IgD-negative memory B cell (primary cell): ENCODE results near the gene FRAS1. TPM values are rescaled to one million over a fixed set of nuclear protein-coding genes. Genes with fewer than 3 reads are reported as not detected.

Experiments
- H3K27ac Mint-ChIP-seq, 3 donors: one replicate each; pipeline ENCODE4 v1.8.0; 2020 to 2022; ENCODE audit warnings: mild to moderate bottlenecking in 3 of 3, mixed read lengths in 3 of 3, moderate library complexity in 1 of 3
- H3K27me3 Mint-ChIP-seq: one replicate; pipeline ENCODE4 v1.8.0; 2021; ENCODE audit warnings: mixed read lengths
- H3K36me3 Mint-ChIP-seq: one replicate; pipeline ENCODE4 v1.8.0; 2020; ENCODE audit warnings: mild to moderate bottlenecking, mixed read lengths
- H3K4me1 Mint-ChIP-seq, 3 donors: one replicate each; pipeline ENCODE4 v1.8.0; 2020 to 2022; ENCODE audit warnings: mixed read lengths in 3 of 3, mild to moderate bottlenecking in 1 of 3
- H3K4me3 Mint-ChIP-seq, 4 donors: one replicate each; pipeline ENCODE4 v1.8.0; 2020 to 2022; ENCODE audit warnings: mild to moderate bottlenecking in 4 of 4, mixed read lengths in 4 of 4, moderate library complexity in 3 of 4
- H3K9me3 Mint-ChIP-seq, 3 donors: one replicate each; pipeline ENCODE4 v1.8.0; 2020 to 2021; ENCODE audit warnings: mixed read lengths in 3 of 3, mild to moderate bottlenecking in 1 of 3
- polyA plus RNA-seq: library from polyadenylated mRNA; unstranded; fragments of 300-500 nt; fragmentation: Illumina TruSeq; gene quantifications from one replicate; pipeline ENCODE4 v1.2.3, GENCODE V29; 2021

The FRAS1 gene
- polyA plus RNA-seq, 1 donor from 2014 or later: not detected

DNA sequence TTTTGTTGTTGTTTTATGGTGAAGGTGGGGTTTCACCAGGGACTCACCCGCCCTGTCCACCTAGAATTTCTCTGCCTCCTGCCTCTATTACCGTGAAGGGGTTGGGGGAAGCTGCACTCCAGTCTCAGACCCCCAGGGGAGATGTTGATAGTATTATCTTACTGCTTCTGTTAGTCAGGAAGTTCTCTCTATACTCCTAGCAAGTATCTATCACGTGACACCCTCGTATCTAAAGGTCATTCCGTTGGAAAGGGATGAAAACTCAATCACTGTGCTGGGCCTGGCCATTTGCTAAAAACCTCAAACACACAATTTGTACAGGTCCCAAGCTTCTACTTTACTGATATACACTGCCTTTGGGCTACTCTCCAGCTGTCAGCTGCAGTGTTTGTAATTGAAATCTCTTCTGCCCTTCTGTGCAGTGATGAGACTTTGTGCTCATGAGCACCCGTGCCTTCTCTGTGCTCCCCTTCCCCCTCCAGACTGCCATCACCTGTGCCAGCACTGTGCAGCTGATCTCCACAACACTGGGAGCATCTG lies 306.0 kb downstream of the FRAS1 start:
- H3K27ac Mint-ChIP-seq: no peak overlapping the region
- no peaks in the 10 kb centered on the region for H3K4me1 Mint-ChIP-seq
- H3K27me3 Mint-ChIP-seq: peaks cover 6% of the 10 kb centered on the region
- no peaks in the 10 kb centered on the region for H3K36me3 Mint-ChIP-seq
- peaks cover 0 to 6% (median 0%) of the 10 kb centered on the region in 3 donors for H3K9me3 Mint-ChIP-seq
- no peak overlapping the region for H3K4me3 Mint-ChIP-seq

DNA sequence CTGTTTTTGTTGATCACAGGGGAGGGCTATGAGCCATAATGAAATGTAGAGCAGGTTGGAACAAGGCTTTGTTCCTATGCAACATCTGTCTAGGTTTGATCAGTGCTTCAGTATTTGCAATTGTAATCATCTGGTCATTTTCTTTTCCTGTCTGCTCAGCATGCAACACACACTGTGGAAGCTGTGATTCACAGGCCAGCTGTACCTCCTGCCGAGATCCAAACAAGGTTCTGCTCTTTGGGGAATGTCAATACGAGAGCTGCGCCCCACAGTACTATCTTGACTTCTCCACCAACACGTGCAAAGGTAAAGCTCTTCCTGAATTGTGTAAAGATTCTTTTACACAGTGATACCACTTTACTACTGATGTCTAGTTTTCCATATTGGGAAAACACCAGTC lies 312.6 kb downstream of the FRAS1 start:
- Mint-ChIP-seq H3K27me3 (peaks cover 2% of the 10 kb centered on the region), H3K36me3 (peaks cover 2% of the 10 kb centered on the region), H3K9me3 (no peaks in the 10 kb centered on the region), H3K27ac (no peak overlapping the region), H3K4me3 (no peak overlapping the region), H3K4me1 (no peaks in the 10 kb centered on the region)

DNA sequence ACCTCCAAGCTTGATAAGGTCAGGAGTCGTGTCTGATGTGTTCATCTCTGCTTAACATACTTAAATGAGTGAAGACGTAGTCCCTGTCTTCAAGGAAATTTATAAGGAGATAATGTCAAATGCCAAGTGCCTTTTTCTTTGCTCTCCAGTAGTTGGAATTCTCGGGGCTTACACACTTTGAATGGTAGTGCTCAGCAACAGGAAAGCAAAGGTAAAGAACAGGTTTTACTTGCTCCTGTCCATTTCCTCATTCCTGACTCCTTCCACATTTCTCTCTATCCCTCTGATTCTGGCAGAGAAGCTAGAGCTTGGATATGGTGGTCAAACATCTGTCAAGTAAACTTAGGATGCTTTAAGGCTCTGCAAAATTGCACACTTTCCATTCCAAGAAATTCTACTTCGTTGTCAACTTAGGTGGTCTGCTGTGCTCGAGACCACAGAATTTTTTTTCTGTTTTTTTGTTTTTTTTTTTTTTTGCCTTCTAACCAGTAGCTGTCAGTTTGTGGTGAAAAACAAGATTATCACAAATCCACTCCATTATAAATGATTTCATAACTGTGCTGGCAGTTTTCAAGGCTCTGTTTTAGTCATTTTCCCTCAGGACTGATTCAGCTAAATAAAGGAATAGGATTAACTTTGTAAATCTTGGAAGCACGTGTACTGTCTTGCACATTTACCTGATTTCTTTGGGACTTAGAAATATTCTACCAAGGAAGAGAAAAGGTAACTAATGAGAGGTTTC lies 313.7 kb downstream of the FRAS1 start:
- Mint-ChIP-seq H3K27ac (no peak overlapping the region), H3K36me3 (peaks cover 2% of the 10 kb centered on the region), H3K4me3 (no peak overlapping the region), H3K27me3 (peaks cover 2% of the 10 kb centered on the region), H3K9me3 (no peaks in the 10 kb centered on the region), H3K4me1 (no peaks in the 10 kb centered on the region)

GRCh38 chr4:78372355-78372988 lies 315.3 kb downstream of the FRAS1 start:
- Mint-ChIP-seq H3K27me3 (peaks cover 2% of the 10 kb centered on the region), H3K9me3 (no peaks in the 10 kb centered on the region), H3K27ac (no peak overlapping the region), H3K4me1 (no peaks in the 10 kb centered on the region), H3K36me3 (peaks cover 2% of the 10 kb centered on the region), H3K4me3 (no peak overlapping the region)

GRCh38 chr4:78377555-78377954 lies 320.4 kb downstream of the FRAS1 start:
- no peak overlapping the region for H3K27ac Mint-ChIP-seq
- H3K4me3 Mint-ChIP-seq: no peak overlapping the region
- H3K4me1 Mint-ChIP-seq: no peaks in the 10 kb centered on the region
- no peaks in the 10 kb centered on the region for H3K9me3 Mint-ChIP-seq
- peaks cover 6% of the 10 kb centered on the region for H3K27me3 Mint-ChIP-seq
- no peaks in the 10 kb centered on the region for H3K36me3 Mint-ChIP-seq

DNA sequence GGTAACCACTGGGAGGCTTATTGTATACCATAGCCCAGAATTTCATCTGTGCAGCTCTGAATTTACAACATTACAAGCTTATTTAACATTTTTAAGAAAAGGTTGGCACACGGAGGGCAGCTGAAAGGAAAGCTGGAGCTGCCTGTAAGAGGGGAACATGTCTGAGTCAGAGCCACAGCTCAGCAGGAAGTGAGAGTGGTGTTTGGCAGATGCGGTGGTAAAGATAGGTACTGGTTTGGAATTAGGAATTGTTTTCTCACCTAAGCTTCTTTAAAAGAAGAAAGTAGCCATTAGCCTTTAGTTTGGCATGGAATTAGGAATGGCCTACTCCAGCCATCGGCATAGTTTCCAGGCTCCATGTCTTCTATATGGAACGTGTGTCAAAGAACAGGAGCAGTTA lies 321.9 kb downstream of the FRAS1 start:
- Mint-ChIP-seq H3K27me3 (peaks cover 6% of the 10 kb centered on the region), H3K9me3 (no peaks in the 10 kb centered on the region)

GRCh38 chr4:78379991-78380729 lies 323.0 kb downstream of the FRAS1 start:
- no peaks in the 10 kb centered on the region for H3K36me3 Mint-ChIP-seq

More for the DNA sequence above, 321.9 kb downstream of the FRAS1 start:
- Mint-ChIP-seq H3K4me3 (no peak overlapping the region), H3K4me1 (peaks cover 0 to 4% (median 0%) of the 10 kb centered on the region in 3 donors), H3K36me3 (no peaks in the 10 kb centered on the region), H3K27ac (no peak overlapping the region)

GRCh38 chr4:78386679-78387078 lies 329.6 kb downstream of the FRAS1 start:
- H3K27ac Mint-ChIP-seq: no peak overlapping the region
- H3K27me3 Mint-ChIP-seq: no peaks in the 10 kb centered on the region
- H3K36me3 Mint-ChIP-seq: no peaks in the 10 kb centered on the region
- no peak overlapping the region for H3K4me3 Mint-ChIP-seq
- H3K9me3 Mint-ChIP-seq: no peaks in the 10 kb centered on the region
- peaks cover 0 to 5% (median 0%) of the 10 kb centered on the region in 3 donors for H3K4me1 Mint-ChIP-seq

More at GRCh38 chr4:78379991-78380729, 323.0 kb downstream of the FRAS1 start:
- H3K27ac Mint-ChIP-seq: no peak overlapping the region
- H3K9me3 Mint-ChIP-seq: no peaks in the 10 kb centered on the region
- H3K4me1 Mint-ChIP-seq: peaks cover 0 to 4% (median 0%) of the 10 kb centered on the region in 3 donors
- peaks cover 6% of the 10 kb centered on the region for H3K27me3 Mint-ChIP-seq
- H3K4me3 Mint-ChIP-seq: no peak overlapping the region

- Mint-ChIP-seq H3K4me1 (no peaks in the 10 kb centered on the region), H3K27ac (no peak overlapping the region), H3K4me3 (no peak overlapping the region), H3K36me3 (no peaks in the 10 kb centered on the region), H3K27me3 (peaks cover 9% of the 10 kb centered on the region), H3K9me3 (peaks cover 9 to 25% (median 13%) of the 10 kb centered on the region in 3 donors)
Measured at GRCh38 chr4:78395642-78396041, 338.5 kb downstream of the FRAS1 start.

DNA sequence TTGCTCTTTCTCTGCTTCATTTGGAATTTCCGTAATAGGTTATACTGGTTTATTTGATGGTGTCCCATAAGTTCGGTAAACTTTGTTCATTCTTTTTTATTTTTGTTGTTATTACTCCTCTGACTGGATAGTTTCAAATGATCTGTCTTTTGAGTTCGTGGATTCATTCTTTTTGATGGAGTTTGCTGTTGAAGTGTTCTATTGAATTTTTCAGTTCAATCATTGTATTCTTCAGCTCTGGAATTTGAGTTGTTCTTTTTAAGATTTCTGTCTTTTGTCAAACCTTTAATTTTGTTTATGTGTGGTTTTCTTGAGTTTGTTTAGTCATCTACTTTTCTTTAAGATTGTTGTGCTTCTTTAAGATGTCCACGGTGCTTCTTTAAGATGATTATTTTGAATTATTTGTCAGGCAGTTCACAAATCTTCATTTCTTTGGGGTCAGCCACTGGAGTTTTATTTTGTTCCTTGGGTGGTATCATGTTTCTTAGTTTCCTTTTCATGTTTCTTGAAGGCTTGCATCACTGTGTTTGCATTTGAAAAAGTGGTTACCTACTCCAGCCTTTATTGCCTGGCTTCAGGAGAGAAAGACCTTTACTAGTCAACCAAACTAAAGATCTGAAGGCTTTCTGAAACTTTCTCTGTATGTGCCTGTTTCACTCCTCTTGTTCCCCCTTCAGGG lies 339.6 kb downstream of the FRAS1 start:
- Mint-ChIP-seq H3K27me3 (peaks cover 9% of the 10 kb centered on the region), H3K27ac (no peak overlapping the region), H3K4me1 (no peaks in the 10 kb centered on the region), H3K4me3 (no peak overlapping the region), H3K36me3 (no peaks in the 10 kb centered on the region), H3K9me3 (peaks cover 9 to 25% (median 13%) of the 10 kb centered on the region in 3 donors)

- Mint-ChIP-seq H3K27me3 (peaks cover 9% of the 10 kb centered on the region), H3K36me3 (no peaks in the 10 kb centered on the region), H3K4me3 (no peak overlapping the region), H3K27ac (no peak overlapping the region), H3K9me3 (peaks cover 9 to 25% (median 13%) of the 10 kb centered on the region in 3 donors), H3K4me1 (no peaks in the 10 kb centered on the region)
Measured at GRCh38 chr4:78397292-78397630, 340.1 kb downstream of the FRAS1 start.

GRCh38 chr4:78409612-78410202 lies 352.6 kb downstream of the FRAS1 start:
- Mint-ChIP-seq H3K27ac (no peak overlapping the region), H3K9me3 (peaks cover 0 to 2% (median 1%) of the 10 kb centered on the region in 3 donors), H3K4me1 (no peaks in the 10 kb centered on the region), H3K4me3 (no peak overlapping the region), H3K36me3 (peaks cover 2% of the 10 kb centered on the region), H3K27me3 (peaks cover 4% of the 10 kb centered on the region)

DNA sequence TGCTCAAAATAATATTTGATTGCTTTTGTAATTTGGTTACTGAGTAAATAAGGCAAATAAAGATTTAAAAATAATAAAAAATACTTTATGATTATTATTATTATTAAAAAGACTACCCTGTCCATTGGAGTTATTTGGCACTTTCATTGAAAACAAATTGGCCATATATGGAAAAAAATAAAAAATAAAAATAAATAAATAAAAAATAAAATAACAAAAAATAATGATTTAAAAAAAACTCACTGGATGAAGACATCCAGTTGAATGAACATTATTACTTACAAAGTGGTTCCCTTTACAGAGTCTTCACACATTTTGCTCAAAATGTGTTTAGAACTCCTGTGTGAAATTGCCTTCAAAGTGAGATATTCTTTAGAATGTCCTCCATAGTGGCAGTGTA lies 353.1 kb downstream of the FRAS1 start:
- Mint-ChIP-seq H3K27ac (no peak overlapping the region), H3K9me3 (peaks cover 0 to 2% (median 1%) of the 10 kb centered on the region in 3 donors), H3K4me3 (no peak overlapping the region), H3K36me3 (peaks cover 2% of the 10 kb centered on the region), H3K4me1 (no peaks in the 10 kb centered on the region), H3K27me3 (peaks cover 5% of the 10 kb centered on the region)

- Mint-ChIP-seq H3K4me1 (no peaks in the 10 kb centered on the region), H3K4me3 (no peak overlapping the region), H3K36me3 (peaks cover 2% of the 10 kb centered on the region), H3K27me3 (peaks cover 5% of the 10 kb centered on the region), H3K9me3 (peaks cover 0 to 2% (median 1%) of the 10 kb centered on the region in 3 donors), H3K27ac (no peak overlapping the region)
Measured at GRCh38 chr4:78410676-78411075, 353.6 kb downstream of the FRAS1 start.
